SK-N-SH treated with all-trans-retinoic acid at 6 μM for 48 hours (cell line): Measurements from ENCODE around the gene ANKRD34C.

Source experiments
- ARNTL ChIP-seq: fragments of 450-650 bp; formaldehyde crosslinking; IDR thresholded peaks from 2 replicates; pipeline ENCODE4 v1.5.0; 2020; ENCODE audit warnings: low read depth, mild to moderate bottlenecking, moderate library complexity, borderline replicate concordance
- CREB5 ChIP-seq: fragments of 250-450 bp; sonication (Bioruptor Pico); IDR thresholded peaks from 2 replicates; pipeline ENCODE4 v1.5.1; 2020; ENCODE audit warnings: low read depth, mild to moderate bottlenecking, moderate library complexity
- ESRRG ChIP-seq: fragments of 250-450 bp; sonication (Bioruptor Pico); IDR thresholded peaks from 2 replicates; pipeline ENCODE4 v1.6.1; 2021; ENCODE audit warnings: mild to moderate bottlenecking
- GLIS3 ChIP-seq: fragments of 250-450 bp; sonication (Bioruptor Pico); IDR thresholded peaks from 2 replicates; pipeline ENCODE4 v1.5.0; 2020; ENCODE audit warnings: mild to moderate bottlenecking, moderate library complexity
- PATZ1 ChIP-seq: fragments of 250-450 bp; sonication (Bioruptor Pico); IDR thresholded peaks from 2 replicates; pipeline ENCODE4 v1.8.0; 2020; ENCODE audit warnings: mild to moderate bottlenecking, moderate library complexity, borderline replicate concordance
- RARB ChIP-seq: fragments of 250-450 bp; sonication (Bioruptor Pico); IDR thresholded peaks from 2 replicates; pipeline ENCODE4 v1.8.0; 2021; ENCODE audit warnings: mild to moderate bottlenecking, moderate library complexity
- SNAI2 ChIP-seq: fragments of 250-450 bp; sonication (Bioruptor Pico); IDR thresholded peaks from 2 replicates; pipeline ENCODE4 v1.5.0; 2020; ENCODE audit warnings: mild to moderate bottlenecking, moderate library complexity
- TCF4 ChIP-seq: fragments of 250-450 bp; sonication (Bioruptor Pico); IDR thresholded peaks from 2 replicates; pipeline ENCODE4 v1.8.0; 2021; ENCODE audit warnings: mild to moderate bottlenecking, moderate library complexity, borderline replicate concordance
- ZFP3 ChIP-seq: fragments of 250-450 bp; sonication (Bioruptor Pico); IDR thresholded peaks from 2 replicates; pipeline ENCODE4 v1.5.0; 2020; ENCODE audit warnings: mild to moderate bottlenecking, moderate library complexity
- ZNF70 ChIP-seq: fragments of 450-650 bp; formaldehyde crosslinking; IDR thresholded peaks from 2 replicates; pipeline ENCODE4 v1.5.0; 2020; ENCODE audit warnings: mild to moderate bottlenecking, moderate library complexity
- ZNF8 ChIP-seq: fragments of 450-650 bp; formaldehyde crosslinking; IDR thresholded peaks from 2 replicates; pipeline ENCODE4 v1.5.0; 2020; ENCODE audit warnings: mild to moderate bottlenecking, moderate library complexity

- TF ChIP-seq ZFP3 (CRISPR knock-in tag): no peak
- TF ChIP-seq PATZ1 (CRISPR knock-in tag): no peak
- TF ChIP-seq ARNTL: no peak
- TF ChIP-seq GLIS3 (CRISPR knock-in tag): no peak
- TF ChIP-seq SNAI2 (CRISPR knock-in tag): no peak
- no peak for TF ChIP-seq CREB5
- no peak for TF ChIP-seq ESRRG
- no peak for TF ChIP-seq ZNF8 (CRISPR knock-in tag)
- TF ChIP-seq TCF4: no peak
- TF ChIP-seq ZNF70 (CRISPR knock-in tag): no peak
- no peak for TF ChIP-seq RARB (CRISPR knock-in tag)
Measured at GRCh38 chr15:79240036-79240435, 42.5 kb upstream of the ANKRD34C start.
